HG03342 (cell line): ENCODE measurements around the gene TOMM20.
"Not testable (repeated sequence)": the region's sequence is repeated elsewhere in the genome, so short reads cannot be mapped to it uniquely, and the experiment has no call there.

Experiments used
- ATAC-seq: cut with Tn5 transposase; IDR thresholded peaks from one replicate; pipeline ENCODE4 v1.9.1; 2021; ENCODE audit warnings: mild to moderate bottlenecking, moderate library complexity; ENCODE audit not compliant: unreplicated experiment

TOMM20 gene

DNA sequence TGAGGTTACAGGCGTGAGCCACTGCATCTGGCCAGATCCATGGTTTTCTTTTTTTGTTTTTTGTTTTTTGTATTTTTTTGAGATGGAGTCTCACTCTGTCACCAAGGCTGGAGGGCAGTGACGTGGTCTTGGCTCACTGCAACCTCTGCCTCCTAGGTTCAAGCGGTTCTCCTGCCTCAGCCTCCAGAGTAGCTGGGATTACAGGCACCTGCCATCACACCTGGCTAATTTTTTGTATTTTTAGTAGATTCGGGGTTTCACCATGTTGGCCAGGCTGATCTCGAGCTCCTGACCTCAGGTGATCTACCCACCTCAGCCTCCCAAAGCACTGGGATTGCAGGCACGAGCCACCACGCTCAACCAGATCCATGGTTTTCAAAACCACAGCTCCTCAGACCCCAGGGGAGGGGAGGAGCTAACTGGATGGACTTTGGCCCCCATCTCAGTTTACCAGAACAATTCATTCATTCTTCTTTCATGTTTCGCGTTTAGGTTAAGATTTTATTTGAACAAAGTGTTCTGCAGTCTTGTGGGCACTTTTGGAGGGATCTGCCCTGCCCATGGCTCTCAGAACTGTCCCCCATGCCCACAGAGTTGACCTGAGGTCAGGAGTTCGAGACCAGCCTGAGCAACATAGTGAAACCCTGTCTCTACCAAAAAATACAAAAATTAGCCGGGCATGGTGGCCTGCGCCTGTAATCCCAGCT lies 43.1 kb downstream of the TOMM20 start:
- ATAC-seq: not testable (repeated sequence)

DNA sequence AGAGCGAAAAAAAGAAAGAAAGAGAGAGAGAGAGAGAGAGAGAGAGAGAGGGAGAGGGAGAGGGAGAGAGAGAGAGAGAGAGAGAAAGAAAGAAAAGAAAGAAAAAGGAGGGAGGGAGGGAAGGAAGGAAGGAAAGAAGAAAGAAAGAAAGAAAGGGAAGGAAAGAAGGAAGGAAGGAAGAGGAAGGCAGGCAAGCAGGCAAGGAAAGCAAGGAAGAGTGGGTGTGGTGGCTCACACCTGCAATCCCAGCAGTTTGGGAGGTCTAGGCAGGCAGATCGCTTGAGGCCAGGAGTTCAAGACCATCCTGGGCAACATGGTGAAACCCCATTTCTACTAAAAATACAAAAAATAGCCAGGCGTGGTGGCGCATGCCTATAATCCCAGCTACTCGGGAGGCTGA lies 47.8 kb downstream of the TOMM20 start:
- ATAC-seq: not testable (repeated sequence)

DNA sequence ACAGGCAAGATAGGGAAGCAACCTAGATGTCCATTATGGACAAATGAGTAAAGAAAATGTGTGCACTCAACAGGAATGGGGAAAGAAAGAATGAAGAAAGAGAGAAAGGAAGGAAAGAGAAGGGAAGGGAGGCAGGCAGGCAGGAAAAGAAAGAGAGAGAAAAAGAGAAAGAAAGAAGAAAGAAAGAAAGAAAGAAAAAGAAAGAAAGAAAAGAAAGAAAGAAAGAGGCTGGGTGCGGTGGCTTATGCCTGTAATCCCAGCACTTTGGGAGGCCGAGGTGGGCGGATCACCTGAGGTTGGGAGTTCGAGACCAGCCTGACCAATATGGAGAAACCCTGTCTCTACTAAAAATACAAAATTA lies 48.4 kb downstream of the TOMM20 start:
- ATAC-seq: not testable (repeated sequence)

DNA sequence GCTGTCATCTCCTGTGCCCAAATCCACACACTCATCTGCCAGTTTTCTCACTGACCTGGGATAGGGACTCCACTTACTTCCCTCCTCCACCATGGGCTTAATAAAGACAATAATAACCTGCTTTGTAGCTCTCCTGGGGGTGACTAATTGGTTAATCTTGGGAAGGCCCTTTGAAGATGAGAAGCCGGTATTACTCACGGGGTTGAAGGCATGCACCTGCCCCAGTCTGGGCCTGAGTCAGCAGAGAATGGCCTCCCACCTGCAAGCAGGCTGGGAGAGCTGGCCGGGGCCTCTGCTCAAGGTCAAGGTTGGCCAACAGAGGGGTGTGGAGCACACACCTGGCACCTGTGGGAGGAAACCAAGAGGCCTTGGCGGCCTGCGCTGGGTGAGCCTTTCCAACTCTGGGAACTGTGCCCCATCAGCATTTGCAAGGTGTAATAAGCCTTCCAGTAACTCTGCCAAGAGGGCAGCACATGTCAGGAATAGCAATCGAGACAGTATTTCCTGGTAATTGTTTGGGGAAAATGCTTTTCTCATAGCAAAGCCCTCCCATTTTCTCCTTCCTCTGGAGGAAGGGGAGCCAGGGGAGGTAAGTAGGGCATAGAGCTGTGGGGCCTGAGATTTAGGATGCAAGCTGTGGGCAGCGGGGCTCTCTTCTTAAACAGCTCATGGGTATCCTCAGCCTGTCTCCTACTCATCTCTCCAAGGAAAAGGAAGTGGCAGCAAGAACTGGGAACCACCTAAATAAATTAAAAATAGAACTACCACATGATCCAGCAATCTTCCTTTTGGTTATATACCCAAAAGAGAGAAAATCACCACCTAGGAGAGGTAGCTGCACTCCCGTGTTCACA lies 49.0 kb downstream of the TOMM20 start:
- ATAC-seq: no peak

DNA sequence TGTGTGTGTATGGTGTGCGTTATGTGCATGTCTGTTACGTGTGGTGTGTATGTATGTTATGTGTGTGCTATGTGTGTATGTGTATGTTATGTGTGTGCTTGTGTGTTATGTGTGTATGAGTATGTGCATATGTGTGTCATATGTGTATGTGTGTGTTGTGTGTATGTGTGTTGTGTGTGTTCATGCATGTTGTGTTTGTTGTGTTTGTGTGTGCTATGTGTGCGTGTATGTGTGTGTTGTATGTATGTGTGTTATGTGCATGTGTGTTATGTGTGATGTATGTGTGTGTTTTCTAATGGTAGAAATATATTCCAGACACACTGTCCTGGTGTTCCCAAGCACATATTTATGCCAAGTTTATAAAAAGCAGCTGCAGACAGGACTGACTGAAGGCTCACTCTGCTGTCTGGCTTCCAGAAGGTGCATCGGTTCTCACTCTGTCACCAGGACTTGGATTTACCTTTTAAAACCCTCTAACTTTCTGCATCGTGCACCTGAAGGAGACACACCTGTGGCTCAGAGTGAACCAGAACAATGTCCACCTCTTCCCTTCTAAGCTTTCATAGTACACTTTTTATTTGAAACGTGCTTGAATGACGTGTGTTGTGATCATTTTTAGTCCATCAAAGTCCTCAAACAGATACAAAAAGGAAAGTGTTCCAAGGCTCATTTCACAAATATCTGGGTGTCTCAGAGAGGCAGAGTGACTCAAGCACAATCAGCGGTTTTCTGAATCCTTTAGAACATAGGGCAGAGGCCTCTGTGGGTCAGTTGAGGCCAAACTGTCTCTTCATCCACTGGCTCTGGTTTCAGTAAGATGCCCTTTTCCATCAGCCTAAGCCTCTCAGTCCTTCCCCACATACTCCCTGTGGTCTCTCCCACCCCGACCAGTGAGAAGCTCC lies 49.9 kb downstream of the TOMM20 start:
- no peak for ATAC-seq

DNA sequence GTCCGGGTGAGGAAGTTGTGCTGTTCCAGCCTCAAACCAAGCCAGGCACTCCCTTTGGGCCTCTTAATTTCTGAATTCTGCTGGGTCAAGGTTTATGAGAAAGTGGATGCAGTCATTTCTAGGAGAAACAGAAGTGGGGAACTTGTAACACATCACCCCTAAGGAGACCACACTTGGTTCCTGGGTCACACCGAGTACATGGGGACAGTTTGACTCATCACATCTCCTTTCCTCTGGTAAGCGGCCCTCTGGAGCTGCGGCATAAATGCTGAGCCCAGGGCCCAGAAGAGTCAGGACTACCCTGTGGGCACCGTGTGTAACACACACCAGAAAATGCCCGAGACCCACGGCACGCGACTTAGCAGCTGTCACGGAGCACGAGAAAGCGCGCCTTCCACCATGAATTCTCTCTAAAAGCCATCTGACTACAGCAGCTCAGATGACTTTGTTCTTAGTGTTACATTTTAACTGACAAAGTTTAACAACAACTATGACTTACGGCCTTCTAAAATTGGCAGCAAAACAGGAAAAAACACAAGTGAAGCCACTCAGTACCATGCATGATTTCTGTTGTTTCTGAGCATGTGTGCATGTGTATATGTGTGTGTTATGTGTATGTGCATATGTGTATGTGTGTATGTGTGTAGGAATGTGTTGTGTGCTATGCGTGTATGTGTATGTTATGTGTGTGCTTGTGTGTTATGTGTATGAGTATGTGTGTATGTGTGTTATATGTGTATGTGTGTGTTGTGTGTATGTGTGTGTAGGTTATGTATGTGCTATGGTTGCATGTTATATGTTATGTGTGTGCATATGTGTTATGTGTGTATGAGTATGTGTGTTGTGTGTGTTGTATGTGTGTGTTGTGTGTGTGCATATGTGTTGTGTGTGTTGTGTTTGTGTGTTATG lies 50.8 kb downstream of the TOMM20 start:
- peak; percentile 39 for ATAC-seq

DNA sequence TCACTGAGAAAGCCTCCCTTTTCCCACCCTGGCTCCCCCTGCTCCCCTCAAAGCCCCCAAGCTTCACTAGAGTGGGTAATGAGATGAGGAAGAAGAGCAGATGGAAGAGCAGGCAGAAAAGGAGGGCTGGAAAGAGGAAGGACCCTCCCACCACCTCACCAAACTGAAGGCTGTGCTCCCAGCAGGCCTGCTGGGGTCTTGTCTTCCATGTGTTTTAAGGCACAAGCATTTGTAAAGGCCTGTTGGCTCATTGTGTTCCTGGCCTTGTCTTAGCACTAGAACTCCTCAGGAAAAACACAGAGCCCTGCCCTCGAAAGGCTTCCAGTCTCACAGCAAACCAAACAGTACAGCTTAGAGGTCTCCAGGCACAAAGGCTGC lies 51.5 kb downstream of the TOMM20 start:
- ATAC-seq: no peak

DNA sequence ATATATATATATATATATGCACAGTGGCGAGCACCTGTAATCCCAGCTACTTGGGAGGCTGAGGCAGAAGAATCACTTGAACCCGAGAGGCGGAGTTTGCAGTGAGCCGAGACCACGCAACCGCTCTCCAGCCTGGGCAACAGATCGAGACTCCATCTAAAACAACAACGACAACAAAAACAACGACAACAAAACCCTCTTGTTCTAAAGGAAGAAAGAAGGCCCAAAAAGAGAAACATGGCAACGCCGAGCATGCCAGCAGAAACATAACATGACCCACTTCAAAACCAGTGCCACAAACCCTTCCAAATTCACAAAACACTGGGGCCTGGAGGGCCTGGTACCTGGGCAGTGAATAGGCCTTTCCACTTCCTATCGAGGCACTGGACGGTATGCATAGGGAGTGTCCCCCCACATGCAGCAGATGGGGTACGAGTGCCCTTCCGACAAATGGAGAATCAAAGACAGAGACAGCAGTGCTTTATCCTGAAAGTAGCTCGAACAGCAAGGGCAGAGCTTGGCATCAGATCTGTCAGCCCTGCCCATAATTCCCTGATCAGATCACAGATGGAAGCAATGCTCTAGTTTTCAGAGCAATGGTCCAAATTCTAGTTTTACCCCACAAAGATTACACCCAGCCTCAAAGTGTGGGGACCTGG lies 52.0 kb downstream of the TOMM20 start:
- no peak for ATAC-seq

DNA sequence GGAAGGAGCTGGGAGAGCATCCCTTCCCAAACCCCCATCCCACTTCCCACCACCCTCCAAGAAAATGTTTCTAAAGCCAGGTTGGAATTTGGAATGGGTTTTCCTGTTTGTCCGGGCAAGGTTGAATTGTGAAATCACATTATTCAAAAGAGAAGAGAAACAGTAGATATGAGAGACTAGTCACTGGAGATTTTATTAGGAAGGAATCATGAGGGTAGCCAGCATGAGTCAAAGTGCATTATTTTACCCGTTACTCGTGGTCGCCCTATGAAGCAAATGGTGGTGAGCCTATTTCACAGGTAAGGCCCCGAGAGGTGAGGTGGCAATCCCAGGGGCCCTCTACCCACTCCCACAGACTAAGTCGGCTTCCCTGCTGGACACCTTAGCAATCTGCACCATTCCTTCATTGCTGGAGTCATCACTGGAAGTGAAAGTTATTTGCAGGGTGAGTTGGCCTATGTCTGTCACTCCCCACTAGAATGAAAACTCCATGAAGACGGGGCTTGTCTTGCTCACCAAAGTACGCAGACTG lies 52.8 kb downstream of the TOMM20 start:
- no peak for ATAC-seq

DNA sequence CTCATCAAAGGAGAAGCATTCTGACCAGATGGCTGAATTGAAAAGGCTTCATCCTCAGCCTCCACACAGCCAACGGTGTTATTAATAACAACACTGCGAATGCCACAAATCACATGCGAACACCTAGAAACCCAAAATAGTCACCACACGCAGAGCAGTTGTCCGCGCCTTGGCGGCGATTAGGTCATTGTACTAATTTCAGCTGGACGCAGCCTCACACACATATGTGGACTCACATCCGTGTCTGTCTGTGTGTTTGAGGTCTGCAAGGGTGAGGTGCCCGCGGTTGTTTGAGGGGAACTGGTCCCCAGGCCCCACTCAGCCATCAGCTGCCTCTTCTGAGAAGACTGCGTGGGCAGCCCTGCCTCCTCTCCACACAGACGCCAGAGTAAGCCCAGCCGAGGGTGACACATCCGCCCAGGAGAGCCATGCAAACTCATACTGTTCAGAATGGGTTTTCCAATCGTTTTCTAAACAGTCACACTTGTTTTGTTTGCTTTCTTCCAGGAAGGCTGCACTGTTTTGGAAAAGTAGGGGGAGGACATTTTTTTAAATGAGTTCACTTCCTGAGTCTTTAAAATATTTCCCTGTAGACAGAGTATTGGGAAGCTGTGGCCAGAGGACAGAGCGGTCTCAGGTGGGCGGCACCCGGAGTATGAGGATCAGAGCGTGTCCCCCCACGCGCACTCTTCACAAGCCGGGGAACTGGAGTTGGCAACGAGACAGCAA lies 53.4 kb downstream of the TOMM20 start:
- ATAC-seq: peak; percentile 52

DNA sequence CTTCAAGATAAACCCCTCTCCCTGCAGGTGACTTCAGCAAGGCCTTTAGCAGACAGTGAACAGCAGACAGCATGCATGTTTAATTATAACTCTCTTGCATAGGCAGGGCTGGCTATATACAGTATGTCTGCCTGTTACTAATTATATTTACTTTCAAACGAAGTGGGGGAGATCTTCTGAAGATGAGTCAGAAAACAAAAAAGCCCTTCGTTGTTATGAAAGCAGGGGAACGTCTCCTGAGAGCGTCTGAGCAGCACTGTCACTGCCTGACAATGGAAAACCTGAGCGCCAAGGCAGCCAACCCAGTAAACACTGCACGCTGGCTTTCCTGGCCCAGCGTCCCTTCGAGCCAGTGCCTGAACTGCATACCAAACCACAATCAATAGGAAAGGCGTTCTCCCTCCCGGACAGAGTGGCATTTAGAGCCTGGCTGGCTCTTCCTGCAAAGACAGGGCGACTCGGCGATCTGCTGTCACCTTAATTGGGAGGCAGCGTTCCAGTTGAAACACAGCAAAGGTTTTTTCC lies 54.1 kb downstream of the TOMM20 start:
- ATAC-seq: peak; percentile 34

DNA sequence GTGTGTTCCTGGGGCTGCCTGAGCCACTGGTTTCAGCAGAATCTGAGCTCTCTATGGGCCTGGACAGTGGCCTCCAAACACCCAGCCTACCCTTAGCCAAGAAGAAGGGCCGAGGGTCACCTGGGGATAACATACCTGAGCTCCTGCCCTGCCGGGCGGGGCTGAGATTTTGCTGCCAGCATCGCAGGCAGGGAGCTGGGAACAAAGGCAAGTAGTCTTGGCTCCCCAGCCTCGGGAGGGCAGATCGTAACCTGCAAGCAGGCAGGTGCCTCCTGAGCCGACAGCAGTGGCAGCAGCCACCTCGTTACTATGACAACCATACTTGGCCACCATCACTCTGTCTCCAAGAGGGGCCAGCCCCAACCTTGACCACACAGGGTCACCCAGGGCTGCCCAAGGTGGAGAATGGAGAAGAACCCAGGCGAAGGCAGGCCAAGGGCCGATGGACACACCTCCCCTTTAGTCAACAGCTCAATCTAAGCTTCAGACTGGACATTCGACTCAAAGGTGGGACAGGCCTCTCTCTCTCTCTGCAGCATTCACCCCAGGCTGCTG lies 54.6 kb downstream of the TOMM20 start:
- ATAC-seq: no peak

DNA sequence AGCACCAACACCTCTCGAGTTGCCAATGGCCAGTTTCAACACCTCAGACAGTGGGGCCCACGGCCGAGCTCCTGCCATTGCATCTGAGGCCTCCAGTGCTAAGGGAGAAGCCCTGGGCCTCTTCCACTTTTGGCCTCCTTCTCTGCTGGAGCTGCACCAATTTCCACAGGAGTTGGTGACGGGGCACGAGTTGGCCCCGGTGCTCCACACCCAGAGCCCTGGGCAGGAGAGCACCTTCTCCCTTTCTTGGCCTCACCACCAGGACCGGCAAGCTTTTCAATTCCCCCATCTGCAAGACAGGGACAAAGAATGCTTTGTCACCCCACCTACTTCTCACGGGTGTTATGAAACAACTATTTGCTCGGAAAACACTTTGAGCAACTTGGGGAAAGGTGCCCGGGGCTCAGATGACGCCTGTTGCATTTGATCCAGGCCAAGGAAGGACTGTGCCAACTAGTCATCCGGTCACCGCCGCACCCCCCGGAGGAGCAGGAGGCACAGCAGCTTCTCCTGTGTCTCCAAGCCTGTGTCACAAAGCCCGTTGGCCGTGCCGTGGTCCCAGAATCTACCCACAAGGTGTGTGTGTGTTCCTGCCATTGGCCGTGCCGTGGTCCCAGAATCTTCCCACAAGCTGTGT lies 55.2 kb downstream of the TOMM20 start:
- no peak for ATAC-seq

DNA sequence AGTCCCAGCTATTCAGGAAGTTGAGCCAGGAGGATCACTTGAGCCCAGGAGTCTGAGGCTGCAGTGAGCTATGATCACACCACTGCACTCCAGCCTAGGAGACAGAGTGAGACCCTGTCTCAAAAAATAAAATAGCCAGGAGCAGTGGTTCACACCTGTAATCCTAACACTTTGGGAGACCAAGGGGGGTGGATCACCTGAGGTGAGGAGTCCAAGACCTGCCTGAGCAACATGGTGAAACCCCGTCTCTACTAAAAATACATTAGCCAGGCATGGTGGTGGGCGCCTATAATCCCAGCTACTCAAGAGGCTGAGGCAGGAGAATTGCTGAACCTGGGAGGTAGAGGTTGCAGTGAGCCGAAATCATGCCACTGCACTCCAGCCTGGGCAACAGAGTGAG lies 56.1 kb downstream of the TOMM20 start:
- not testable (repeated sequence) for ATAC-seq

DNA sequence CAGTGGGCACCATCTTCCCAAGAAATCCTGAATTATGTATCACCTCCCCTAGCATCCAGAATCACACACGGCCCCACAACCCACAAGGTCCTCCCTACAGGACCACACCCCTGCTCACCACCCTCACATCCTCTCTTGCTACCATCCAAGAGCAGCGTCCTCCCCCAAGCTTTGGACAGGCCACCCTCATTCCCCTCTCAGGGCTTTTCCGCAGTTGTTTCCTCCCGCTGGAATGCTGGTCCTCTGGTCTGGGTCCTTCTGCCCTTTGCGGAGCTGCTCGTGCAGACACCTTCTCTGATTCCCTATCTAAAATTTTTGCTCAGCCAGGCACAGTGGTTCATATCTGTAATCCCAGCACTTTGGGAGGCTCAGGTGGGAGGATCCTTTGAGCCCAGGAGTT lies 56.5 kb downstream of the TOMM20 start:
- ATAC-seq: no peak

DNA sequence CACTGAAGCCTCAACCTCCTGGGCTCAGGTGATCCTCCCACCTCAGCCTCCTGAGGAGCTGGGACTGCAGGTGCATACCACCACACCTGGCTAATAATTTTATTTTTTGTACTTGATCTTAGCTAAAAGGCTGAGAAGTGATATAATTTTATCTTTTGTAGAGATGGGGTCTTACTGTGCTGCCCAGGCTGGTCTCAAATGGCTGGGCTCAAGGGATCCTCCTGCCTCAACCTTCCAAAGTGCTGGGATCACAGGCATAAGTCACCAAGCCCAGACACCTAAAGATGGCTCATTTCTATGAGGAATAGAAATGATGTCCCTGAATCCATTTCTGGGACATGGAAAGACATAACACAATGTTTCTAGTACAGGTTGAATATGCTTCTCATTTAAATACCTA lies 57.8 kb downstream of the TOMM20 start:
- ATAC-seq: no peak

DNA sequence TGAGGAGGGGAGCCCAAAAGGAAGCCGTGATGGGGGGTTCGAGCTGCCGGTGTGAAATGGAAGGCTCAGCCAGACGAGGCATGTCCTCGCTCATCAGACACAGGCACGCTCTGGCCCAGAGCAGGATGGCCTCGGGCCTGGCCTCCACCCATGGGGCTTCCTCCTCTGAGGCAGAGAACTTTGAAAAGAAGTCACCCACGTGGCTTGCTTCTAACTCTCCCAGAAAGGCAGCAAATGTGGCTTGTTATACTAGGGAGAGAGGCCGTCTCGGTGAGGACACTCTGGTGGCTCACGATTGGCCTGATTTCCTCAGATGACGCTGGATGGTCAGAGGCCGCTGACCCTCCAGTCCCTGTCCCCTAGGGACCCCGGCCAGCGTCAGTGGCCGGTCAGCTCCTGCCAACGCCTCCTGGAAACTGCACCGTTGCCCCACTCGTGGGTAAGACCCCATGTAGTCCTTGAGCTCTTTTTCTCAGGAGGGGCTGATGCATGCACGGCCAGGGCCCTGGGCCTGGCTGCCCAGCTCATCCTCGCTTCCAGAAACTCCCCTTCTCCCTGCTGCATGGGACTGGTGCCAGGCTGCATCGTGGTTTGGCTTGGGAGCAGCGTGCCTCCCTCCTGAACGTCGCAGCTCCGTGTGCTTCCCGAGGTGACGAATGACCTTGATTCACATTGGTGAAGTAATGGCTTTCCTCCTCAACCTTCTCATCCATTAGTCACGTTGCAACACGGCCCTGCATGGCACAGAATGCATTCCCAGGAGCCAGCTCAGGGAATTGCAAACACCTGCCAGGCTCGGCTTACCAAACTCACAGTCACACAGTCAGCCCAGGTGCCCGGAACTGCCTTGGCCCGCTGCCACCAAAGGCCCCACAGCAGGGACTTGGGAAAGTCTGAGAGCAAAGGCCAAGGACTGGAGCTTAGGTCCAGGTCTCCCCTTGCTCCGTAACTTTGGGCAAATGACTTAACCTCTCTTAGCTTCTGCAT lies 58.8 kb downstream of the TOMM20 start:
- ATAC-seq: no peak
